ENCODE results near the gene RBMS3. TPM values are rescaled to one million over a fixed set of nuclear protein-coding genes. Genes with fewer than 3 reads are reported as not detected.
A peak's percentile ranks its signal among the peaks of the same experiment; 100 is the strongest.

The RBMS3 gene
- total and polyA plus RNA-seq, 3 donors from 2014 or later: 5.6 to 36.2 (median 19.7) TPM

DNA sequence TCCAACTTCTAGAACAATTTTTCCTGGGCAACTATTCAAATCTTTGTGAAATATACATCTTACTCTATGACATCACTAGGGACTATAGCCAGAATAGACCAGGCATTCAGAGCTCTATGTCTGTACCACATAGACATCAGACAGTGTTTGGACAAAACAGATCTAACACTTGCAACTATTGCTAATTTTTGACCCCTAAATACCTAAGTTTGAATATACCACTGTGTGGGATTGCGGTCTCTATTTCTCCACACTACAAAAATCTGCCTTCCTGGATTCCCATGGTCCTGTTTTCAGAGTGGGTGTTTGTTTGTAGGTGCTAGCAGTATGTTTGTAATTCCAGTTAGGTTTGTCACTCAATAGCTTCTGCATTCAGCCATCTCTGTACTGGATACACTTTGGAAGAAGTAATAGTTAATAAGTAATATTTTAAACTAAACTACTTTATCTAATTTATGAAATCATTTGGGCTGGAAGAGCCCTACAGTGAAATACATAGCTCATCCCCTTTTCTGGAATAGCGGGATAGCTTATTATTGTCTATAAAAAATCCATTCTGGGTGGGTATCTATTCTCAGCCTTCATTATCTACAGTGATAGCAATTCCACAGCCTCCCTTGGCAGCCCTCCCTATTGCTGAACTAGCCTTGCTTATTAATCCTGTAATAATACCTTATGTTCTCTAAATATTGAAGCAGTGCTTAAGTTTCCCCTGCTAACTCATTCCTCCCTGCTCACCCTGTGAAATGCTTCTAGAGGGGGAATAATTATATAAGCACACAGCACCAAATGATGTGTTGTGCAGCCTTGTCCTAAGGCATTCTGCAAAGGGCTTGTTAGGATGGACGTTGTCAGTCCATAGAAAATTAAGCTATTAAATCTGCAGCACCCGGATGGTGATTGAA, 49.4 kb downstream of the RBMS3 start:
- H3K27ac ChIP-seq: no peak overlapping the region
- intact Hi-C loops (cut with DNase I; ENCODE audit: low total_unique reads): no loop called here
- H3K36me3 ChIP-seq (ENCODE audit: low read depth, missing control alignments): no peaks in the 10 kb centered on the region
- no peaks in the 10 kb centered on the region for H3K27me3 ChIP-seq
- 66 to 69% methylated on average over 4 of the region's 4 CpGs for WGBS, 2 donors
- no peaks in the 10 kb centered on the region for H3K9me3 ChIP-seq
- TF ChIP-seq, protein P1, sequence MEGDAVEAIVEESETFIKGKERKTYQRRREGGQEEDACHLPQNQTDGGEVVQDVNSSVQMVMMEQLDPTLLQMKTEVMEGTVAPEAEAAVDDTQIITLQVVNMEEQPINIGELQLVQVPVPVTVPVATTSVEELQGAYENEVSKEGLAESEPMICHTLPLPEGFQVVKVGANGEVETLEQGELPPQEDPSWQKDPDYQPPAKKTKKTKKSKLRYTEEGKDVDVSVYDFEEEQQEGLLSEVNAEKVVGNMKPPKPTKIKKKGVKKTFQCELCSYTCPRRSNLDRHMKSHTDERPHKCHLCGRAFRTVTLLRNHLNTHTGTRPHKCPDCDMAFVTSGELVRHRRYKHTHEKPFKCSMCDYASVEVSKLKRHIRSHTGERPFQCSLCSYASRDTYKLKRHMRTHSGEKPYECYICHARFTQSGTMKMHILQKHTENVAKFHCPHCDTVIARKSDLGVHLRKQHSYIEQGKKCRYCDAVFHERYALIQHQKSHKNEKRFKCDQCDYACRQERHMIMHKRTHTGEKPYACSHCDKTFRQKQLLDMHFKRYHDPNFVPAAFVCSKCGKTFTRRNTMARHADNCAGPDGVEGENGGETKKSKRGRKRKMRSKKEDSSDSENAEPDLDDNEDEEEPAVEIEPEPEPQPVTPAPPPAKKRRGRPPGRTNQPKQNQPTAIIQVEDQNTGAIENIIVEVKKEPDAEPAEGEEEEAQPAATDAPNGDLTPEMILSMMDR (IDR thresholded peaks at IDR 0.05): no peak
- TF ChIP-seq POLR2A (IDR thresholded peaks at IDR 0.05): no peak
- peaks cover 18% of the 10 kb centered on the region for H3K4me1 ChIP-seq
- DNase-seq: no peak
- H3K4me3 ChIP-seq: no peak overlapping the region

DNA sequence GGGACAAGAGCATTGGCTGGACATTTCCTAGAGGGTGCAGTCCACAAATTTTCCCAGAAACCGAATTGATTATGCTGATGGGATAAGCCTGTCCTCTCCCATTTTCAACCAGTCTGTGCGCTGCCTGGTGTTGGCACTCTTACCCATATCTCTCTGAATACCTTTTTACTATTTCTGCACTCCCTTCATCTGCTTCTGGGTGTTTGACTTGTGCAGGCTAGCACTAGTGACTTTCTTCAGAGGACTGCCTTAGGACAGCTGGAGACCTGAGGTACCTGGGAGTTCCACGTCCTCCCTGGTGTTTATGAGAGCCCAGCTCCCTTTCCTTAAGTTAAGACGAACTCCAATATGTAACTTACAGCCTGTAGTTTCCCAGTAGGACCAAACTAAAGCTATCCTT, 50.2 kb downstream of the RBMS3 start:
- intact Hi-C loops (cut with DNase I; ENCODE audit: low total_unique reads): no loop called here
- 80% methylated on average over 4 of the region's 4 CpGs for WGBS, 2 donors
- no peaks in the 10 kb centered on the region for H3K27me3 ChIP-seq
- no peaks in the 10 kb centered on the region for H3K9me3 ChIP-seq
- no peak for DNase-seq
- H3K4me3 ChIP-seq: no peak overlapping the region
- peaks cover 20% of the 10 kb centered on the region for H3K4me1 ChIP-seq
- H3K36me3 ChIP-seq (ENCODE audit: low read depth, missing control alignments): no peaks in the 10 kb centered on the region
- peak overlapping the region in 1 of 2 donors; percentile 12 for H3K27ac ChIP-seq
- TF ChIP-seq, protein P1 (IDR thresholded peaks at IDR 0.05): no peak
- TF ChIP-seq POLR2A (IDR thresholded peaks at IDR 0.05): no peak

- Histone ChIP-seq H3K27ac (peak overlapping the region in 1 of 2 donors; percentile 57), H3K27me3 (no peaks in the 10 kb centered on the region), H3K4me3 (no peak overlapping the region), H3K36me3 (ENCODE audit: low read depth, missing control alignments) (no peaks in the 10 kb centered on the region), H3K4me1 (peaks cover 20% of the 10 kb centered on the region), H3K9me3 (no peaks in the 10 kb centered on the region)
- DNase-seq: no peak
- intact Hi-C loops (cut with DNase I; ENCODE audit: low total_unique reads): no loop called here
- 60 to 63% methylated on average over 5 of the region's 5 CpGs for WGBS, 2 donors
- no peak for TF ChIP-seq POLR2A (IDR thresholded peaks at IDR 0.05)
- TF ChIP-seq, protein P1 (IDR thresholded peaks at IDR 0.05): no peak
These were observed 50.8 kb downstream of the RBMS3 start for GRCh38 chr3:29331456-29332194.

DNA sequence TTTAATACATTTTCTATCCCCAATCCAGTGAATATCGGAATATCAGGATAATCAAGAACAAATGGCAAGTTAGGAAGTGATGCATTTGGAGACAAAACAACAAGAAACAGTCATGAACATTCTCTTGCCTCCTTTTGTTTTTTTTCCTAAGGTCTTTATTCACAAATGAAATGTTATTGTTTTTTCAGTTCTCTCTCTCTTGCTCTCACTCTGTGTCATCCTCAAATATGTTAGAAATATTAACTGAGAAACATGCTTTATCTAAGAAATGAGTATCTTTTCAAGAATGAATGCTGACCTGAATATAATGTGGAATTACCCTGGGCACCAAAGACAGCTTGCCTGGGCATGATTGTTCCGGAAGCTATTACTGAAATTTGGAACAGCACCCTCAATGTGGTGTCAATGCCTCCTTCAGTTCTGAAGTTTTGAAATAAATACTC, 51.3 kb downstream of the RBMS3 start:
- WGBS, 2 donors: 56 to 75% methylated on average over 2 of the region's 2 CpGs
- H3K27me3 ChIP-seq: no peaks in the 10 kb centered on the region
- no peak for TF ChIP-seq POLR2A (IDR thresholded peaks at IDR 0.05)
- TF ChIP-seq, protein P1 (IDR thresholded peaks at IDR 0.05): no peak
- no peak for DNase-seq
- H3K4me3 ChIP-seq: no peak overlapping the region
- peaks cover 20% of the 10 kb centered on the region for H3K4me1 ChIP-seq
- intact Hi-C loops (cut with DNase I; ENCODE audit: low total_unique reads): no loop called here
- H3K36me3 ChIP-seq (ENCODE audit: low read depth, missing control alignments): no peaks in the 10 kb centered on the region
- no peaks in the 10 kb centered on the region for H3K9me3 ChIP-seq
- peak overlapping the region in 1 of 2 donors; percentile 57 for H3K27ac ChIP-seq
